ENCODE data around the gene TRAPPC14. TPM values are rescaled to one million over a fixed set of nuclear protein-coding genes. Genes with fewer than 3 reads are reported as not detected.
"Not testable (repeated sequence)": the region's sequence is repeated elsewhere in the genome, so short reads cannot be mapped to it uniquely, and the experiment has no call there.

Gene TRAPPC14
- total RNA-seq, 1 experiment from 2014 or later = 19.2 TPM

- no peaks in the 10 kb centered on the region for H3K36me3 ChIP-seq (ENCODE audit: low read depth, low read length)
- no peaks in the 10 kb centered on the region; the same call in 1 of the 2 replicates for H3K4me1 ChIP-seq (ENCODE audit: insufficient read depth, low read length)
- H3K79me2 ChIP-seq (ENCODE audit: low read length) = no peaks in the 10 kb centered on the region
- H3K9ac ChIP-seq (ENCODE audit: low read length) = no peak overlapping the region
- no peak overlapping the region for H3K27ac ChIP-seq (ENCODE audit: low read length)
- ChIA-PET POLR2A (ENCODE audit: unreplicated experiment) (no interaction called here), CTCF (no interaction called here)
- H3K27me3 ChIP-seq (ENCODE audit: low read length) = peaks cover 12% of the 10 kb centered on the region
- no peaks in the 10 kb centered on the region for H3K9me2 ChIP-seq (replicated peaks; ENCODE audit: low read length)
- intact Hi-C loops (cut with micrococcal nuclease) = no loop called here
- TF ChIP-seq EZH2phosphoT487 (IDR thresholded peaks at IDR 0.05; ENCODE audit: borderline replicate concordance, low read length) (no peak), EZH2 (IDR thresholded peaks at IDR 0.05; ENCODE audit: low read length, unreplicated experiment) (no peak)
- TF ChIP-seq, protein P1, sequence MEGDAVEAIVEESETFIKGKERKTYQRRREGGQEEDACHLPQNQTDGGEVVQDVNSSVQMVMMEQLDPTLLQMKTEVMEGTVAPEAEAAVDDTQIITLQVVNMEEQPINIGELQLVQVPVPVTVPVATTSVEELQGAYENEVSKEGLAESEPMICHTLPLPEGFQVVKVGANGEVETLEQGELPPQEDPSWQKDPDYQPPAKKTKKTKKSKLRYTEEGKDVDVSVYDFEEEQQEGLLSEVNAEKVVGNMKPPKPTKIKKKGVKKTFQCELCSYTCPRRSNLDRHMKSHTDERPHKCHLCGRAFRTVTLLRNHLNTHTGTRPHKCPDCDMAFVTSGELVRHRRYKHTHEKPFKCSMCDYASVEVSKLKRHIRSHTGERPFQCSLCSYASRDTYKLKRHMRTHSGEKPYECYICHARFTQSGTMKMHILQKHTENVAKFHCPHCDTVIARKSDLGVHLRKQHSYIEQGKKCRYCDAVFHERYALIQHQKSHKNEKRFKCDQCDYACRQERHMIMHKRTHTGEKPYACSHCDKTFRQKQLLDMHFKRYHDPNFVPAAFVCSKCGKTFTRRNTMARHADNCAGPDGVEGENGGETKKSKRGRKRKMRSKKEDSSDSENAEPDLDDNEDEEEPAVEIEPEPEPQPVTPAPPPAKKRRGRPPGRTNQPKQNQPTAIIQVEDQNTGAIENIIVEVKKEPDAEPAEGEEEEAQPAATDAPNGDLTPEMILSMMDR (conservative IDR thresholded peaks at IDR 0.05; ENCODE audit: low read depth, low read length) = no peak
- H3K4me2 ChIP-seq (ENCODE audit: low read length) = no peak overlapping the region
- H4K20me1 ChIP-seq (ENCODE audit: low read length) = no peaks in the 10 kb centered on the region
- DNase-seq = no peak
- H3F3A ChIP-seq (ENCODE audit: low read length, unreplicated experiment) = no peaks in the 10 kb centered on the region
- H3K9me3 ChIP-seq (ENCODE audit: low read length) = no peaks in the 10 kb centered on the region
- no TSS peak for BruUV-seq (replicated peaks)
- H2AFZ ChIP-seq (ENCODE audit: low read length) = no peak overlapping the region
- no peak overlapping the region for H3K4me3 ChIP-seq (ENCODE audit: low read length)
- no peak for ATAC-seq
Measured at GRCh38 chr7:100195222-100195621, 36.7 kb upstream of the TRAPPC14 start.

- CTCF ChIA-PET = no interaction called here
- Histone ChIP-seq H3K9me2 (replicated peaks; ENCODE audit: low read length) (no peaks in the 10 kb centered on the region), H3K79me2 (ENCODE audit: low read length) (no peaks in the 10 kb centered on the region), H2AFZ (ENCODE audit: low read length) (no peak overlapping the region), H3K36me3 (ENCODE audit: low read depth, low read length) (no peaks in the 10 kb centered on the region), H3K9me3 (ENCODE audit: low read length) (no peaks in the 10 kb centered on the region), H3K4me2 (ENCODE audit: low read length) (no peak overlapping the region), H3F3A (ENCODE audit: low read length, unreplicated experiment) (no peaks in the 10 kb centered on the region), H3K4me1 (ENCODE audit: insufficient read depth, low read length) (no peaks in the 10 kb centered on the region; the same call in 1 of the 2 replicates), H3K4me3 (ENCODE audit: low read length) (no peak overlapping the region), H3K9ac (ENCODE audit: low read length) (no peak overlapping the region), H4K20me1 (ENCODE audit: low read length) (no peaks in the 10 kb centered on the region), H3K27ac (ENCODE audit: low read length) (no peak overlapping the region), H3K27me3 (ENCODE audit: low read length) (no peaks in the 10 kb centered on the region)
- DNase-seq (no peak), ATAC-seq (no peak)
- no TSS peak for BruUV-seq (replicated peaks)
- TF ChIP-seq, protein P1 (conservative IDR thresholded peaks at IDR 0.05; ENCODE audit: low read depth, low read length) = no peak
- TF ChIP-seq EZH2phosphoT487 (IDR thresholded peaks at IDR 0.05; ENCODE audit: borderline replicate concordance, low read length) (no peak), EZH2 (IDR thresholded peaks at IDR 0.05; ENCODE audit: low read length, unreplicated experiment) (no peak)
- intact Hi-C loops (cut with micrococcal nuclease) = no loop called here
- POLR2A ChIA-PET (ENCODE audit: unreplicated experiment) = no interaction called here
Measured at GRCh38 chr7:100192969-100193368, 34.4 kb upstream of the TRAPPC14 start.

- H2AFZ ChIP-seq (ENCODE audit: low read length); ATAC-seq; H3K79me2 ChIP-seq (ENCODE audit: low read length); BruUV-seq (replicated peaks); H3K4me2 ChIP-seq (ENCODE audit: low read length); H3K27me3 ChIP-seq (ENCODE audit: low read length); H3K36me3 ChIP-seq (ENCODE audit: low read depth, low read length); H3K9ac ChIP-seq (ENCODE audit: low read length); POLR2A ChIA-PET (ENCODE audit: unreplicated experiment); H3K27ac ChIP-seq (ENCODE audit: low read length); CTCF ChIA-PET; H4K20me1 ChIP-seq (ENCODE audit: low read length); H3K9me3 ChIP-seq (ENCODE audit: low read length); intact Hi-C loops (cut with micrococcal nuclease); H3K4me3 ChIP-seq (ENCODE audit: low read length); H3K9me2 ChIP-seq (replicated peaks; ENCODE audit: low read length); H3K4me1 ChIP-seq (ENCODE audit: insufficient read depth, low read length); H3F3A ChIP-seq (ENCODE audit: low read length, unreplicated experiment); DNase-seq: not testable (repeated sequence)
Measured at GRCh38 chr7:100192281-100192862, 33.8 kb upstream of the TRAPPC14 start.
